Measurements from ENCODE around the gene GARIN5A.

DNA sequence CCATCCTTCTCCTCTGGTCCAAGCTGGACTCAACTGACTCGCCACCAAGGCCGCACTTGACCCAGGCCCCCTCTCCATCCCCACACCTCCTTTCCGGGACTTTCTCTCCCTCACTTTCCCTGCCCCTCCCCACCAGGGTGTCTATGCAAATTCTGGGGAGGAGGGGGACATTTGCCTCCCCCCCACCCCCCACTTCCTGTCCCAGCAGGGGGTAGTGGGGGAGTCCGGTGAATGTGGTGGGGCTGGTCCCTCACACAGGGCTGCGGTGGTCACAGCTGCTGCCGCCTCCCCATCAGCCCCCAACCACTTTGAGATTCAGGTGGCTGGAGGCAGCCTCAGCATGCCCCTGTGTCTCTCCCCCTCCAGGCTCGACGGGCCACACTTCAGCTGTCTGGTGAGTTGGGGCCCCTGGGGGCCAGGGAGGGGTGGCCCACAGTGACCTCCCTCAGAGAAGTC is 57.0 kb downstream of the GARIN5A start:
- TF ChIP-seq, protein P1, sequence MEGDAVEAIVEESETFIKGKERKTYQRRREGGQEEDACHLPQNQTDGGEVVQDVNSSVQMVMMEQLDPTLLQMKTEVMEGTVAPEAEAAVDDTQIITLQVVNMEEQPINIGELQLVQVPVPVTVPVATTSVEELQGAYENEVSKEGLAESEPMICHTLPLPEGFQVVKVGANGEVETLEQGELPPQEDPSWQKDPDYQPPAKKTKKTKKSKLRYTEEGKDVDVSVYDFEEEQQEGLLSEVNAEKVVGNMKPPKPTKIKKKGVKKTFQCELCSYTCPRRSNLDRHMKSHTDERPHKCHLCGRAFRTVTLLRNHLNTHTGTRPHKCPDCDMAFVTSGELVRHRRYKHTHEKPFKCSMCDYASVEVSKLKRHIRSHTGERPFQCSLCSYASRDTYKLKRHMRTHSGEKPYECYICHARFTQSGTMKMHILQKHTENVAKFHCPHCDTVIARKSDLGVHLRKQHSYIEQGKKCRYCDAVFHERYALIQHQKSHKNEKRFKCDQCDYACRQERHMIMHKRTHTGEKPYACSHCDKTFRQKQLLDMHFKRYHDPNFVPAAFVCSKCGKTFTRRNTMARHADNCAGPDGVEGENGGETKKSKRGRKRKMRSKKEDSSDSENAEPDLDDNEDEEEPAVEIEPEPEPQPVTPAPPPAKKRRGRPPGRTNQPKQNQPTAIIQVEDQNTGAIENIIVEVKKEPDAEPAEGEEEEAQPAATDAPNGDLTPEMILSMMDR (IDR thresholded peaks at IDR 0.05) = no peak
- TF ChIP-seq POLR2AphosphoS5 (IDR thresholded peaks at IDR 0.05; ENCODE audit: insufficient read depth in 1 of 2, low read depth in 1 of 2) = no peak
- TF ChIP-seq POLR2A (IDR thresholded peaks at IDR 0.05) = no peak
